ENCODE data around the gene BTBD19. TPM values are rescaled to one million over a fixed set of nuclear protein-coding genes. Genes with fewer than 3 reads are reported as not detected.

Gene BTBD19
- total RNA-seq, 6 donors from 2014 or later = 5.1 to 63.9 (median 17.8) TPM

DNA sequence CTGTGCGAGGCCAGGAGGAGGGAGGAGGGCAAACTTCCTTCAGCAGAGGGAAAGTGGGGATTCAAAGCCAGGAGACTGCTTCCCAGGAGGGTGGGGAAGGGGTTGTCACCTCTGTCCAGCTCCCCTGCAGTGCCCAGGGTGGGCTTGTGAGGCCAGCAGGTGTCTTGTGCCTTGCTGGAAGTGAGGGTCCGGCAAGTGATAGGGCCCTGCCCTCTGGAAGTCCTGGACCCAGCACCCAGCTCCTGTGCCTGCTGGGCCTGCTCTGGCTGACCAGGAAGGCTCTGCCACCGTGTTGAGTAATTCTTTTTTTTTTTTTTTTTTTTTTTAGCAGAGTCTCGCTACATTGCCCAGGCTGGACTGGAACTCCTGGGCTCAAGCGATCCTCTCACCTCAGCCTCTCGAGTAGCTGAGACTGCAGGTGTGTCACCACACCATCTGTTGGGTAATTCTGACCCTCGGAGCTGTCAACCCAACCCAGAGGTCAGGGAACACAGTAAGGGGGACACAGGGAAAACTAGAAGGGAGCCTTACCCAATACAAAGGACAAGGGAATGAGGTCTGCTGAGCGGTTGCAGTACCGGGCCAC is 21.4 kb upstream of the BTBD19 start:
- peaks cover 0 to 5% (median 0%) of the 10 kb centered on the region in 4 donors for H3K36me3 ChIP-seq
- ATAC-seq (ENCODE audit: low FRiP score in 2 of 2) = no peak
- H3K27ac ChIP-seq = peak overlapping the region in 3 of 4 donors; percentile 22 to 72 (median 68)
- H3K4me3 ChIP-seq = peak overlapping the region in 2 of 4 donors; percentile 50 to 52
- no peaks in the 10 kb centered on the region for H3K27me3 ChIP-seq
- TF ChIP-seq POLR2A (IDR thresholded peaks at IDR 0.05) (no peak), CTCF (IDR thresholded peaks at IDR 0.05) (no peak), POLR2AphosphoS5 (IDR thresholded peaks at IDR 0.05) (no peak), EP300 (IDR thresholded peaks at IDR 0.05) (no peak)
- no peak for DNase-seq
- WGBS, 2 donors = 78 to 80% methylated on average over 9 of the region's 9 CpGs
- H3K4me1 ChIP-seq = peaks cover 19 to 33% (median 32%) of the 10 kb centered on the region in 4 donors
- no peaks in the 10 kb centered on the region for H3K9me3 ChIP-seq

DNA sequence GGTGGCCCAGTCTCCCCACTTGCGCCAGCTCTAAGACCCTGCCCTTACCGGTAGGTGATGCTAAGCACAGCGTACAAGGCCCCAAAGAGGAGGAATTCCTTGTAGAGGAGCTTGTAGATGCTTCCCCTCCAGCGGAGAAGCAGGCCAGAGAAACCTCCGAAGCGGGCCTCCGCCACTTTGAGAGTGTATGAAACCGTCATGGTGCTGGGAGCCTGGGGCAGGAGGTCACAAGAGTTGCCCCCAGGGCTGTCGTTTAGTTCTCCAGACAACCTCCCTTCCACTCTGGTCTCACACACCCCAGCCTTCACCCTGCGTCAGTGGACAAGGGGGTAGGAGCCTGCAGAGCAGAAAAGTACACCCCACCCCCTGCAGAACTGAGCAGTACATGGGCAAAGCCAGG is 20.8 kb upstream of the BTBD19 start:
- Histone ChIP-seq H3K4me3 (no peak overlapping the region), H3K4me1 (peaks cover 19 to 33% (median 32%) of the 10 kb centered on the region in 4 donors), H3K27me3 (no peaks in the 10 kb centered on the region), H3K9me3 (no peaks in the 10 kb centered on the region), H3K27ac (no peak overlapping the region), H3K36me3 (no peaks in the 10 kb centered on the region)
- TF ChIP-seq POLR2A (IDR thresholded peaks at IDR 0.05) (no peak), POLR2AphosphoS5 (IDR thresholded peaks at IDR 0.05) (no peak), EP300 (IDR thresholded peaks at IDR 0.05) (no peak), CTCF (IDR thresholded peaks at IDR 0.05) (no peak)
- ATAC-seq (ENCODE audit: low FRiP score in 2 of 2) (no peak), DNase-seq (no peak)
- 90 to 94% methylated on average over 10 of the region's 10 CpGs for WGBS, 2 donors

GRCh38 chr1:44788120-44788860 is 20.0 kb upstream of the BTBD19 start, which contains the start of gene BEST4:
Gene BEST4 (minus strand): TSS chr1:44788170. CDS start chr1:44787705, 465 bp downstream.
- DNase-seq = no peak

GRCh38 chr1:44790968-44791801 is 17.1 kb upstream of the BTBD19 start:
- Histone ChIP-seq H3K27me3 (no peaks in the 10 kb centered on the region), H3K4me3 (no peak overlapping the region), H3K27ac (no peak overlapping the region), H3K36me3 (no peaks in the 10 kb centered on the region), H3K4me1 (peaks cover 0 to 6% (median 6%) of the 10 kb centered on the region in 4 donors), H3K9me3 (no peaks in the 10 kb centered on the region)
- ATAC-seq (ENCODE audit: low FRiP score in 2 of 2) (no peak), DNase-seq (no peak)
- no peak for TF ChIP-seq POLR2AphosphoS5 (IDR thresholded peaks at IDR 0.05)
- no peak for TF ChIP-seq EP300 (IDR thresholded peaks at IDR 0.05)
- TF ChIP-seq CTCF (IDR thresholded peaks at IDR 0.05) = no peak
- WGBS, 2 donors = 72% methylated on average over 7 of the region's 7 CpGs

More at GRCh38 chr1:44788120-44788860, 20.0 kb upstream of the BTBD19 start, which contains the start of gene BEST4:
- Histone ChIP-seq H3K4me1 (peaks cover 19 to 33% (median 32%) of the 10 kb centered on the region in 4 donors), H3K27ac (no peak within 1 kb of the TSS), H3K27me3 (no peaks in the 10 kb centered on the region), H3K36me3 (no peaks in the 10 kb centered on the region), H3K4me3 (no peak within 1 kb of the TSS), H3K9me3 (no peaks in the 10 kb centered on the region)
- TF ChIP-seq CTCF (IDR thresholded peaks at IDR 0.05) (no peak), POLR2A (IDR thresholded peaks at IDR 0.05) (no peak), POLR2AphosphoS5 (IDR thresholded peaks at IDR 0.05) (no peak), EP300 (IDR thresholded peaks at IDR 0.05) (no peak)
- WGBS, 2 donors = 86 to 88% methylated on average over 6 to 9 of the region's 9 CpGs
- no peak for ATAC-seq (ENCODE audit: low FRiP score in 2 of 2)
